Spleen (tissue), 11 donors: ENCODE measurements around the gene SUPT20H. TPM values are rescaled to one million over a fixed set of nuclear protein-coding genes. Genes with fewer than 3 reads are reported as not detected.

Source experiments
- DNase-seq: peaks from one replicate; pipeline ENCODE4 v3.0.0-alpha.2; 2020
- H3K27ac ChIP-seq, 8 donors: fragments of 200-600 bp; sonication (generic) in 7 of 8; 1 replicate in 4 of 8; 2 replicates in 4 of 8; pipeline versions ENCODE4 v1.5.0 to v1.8.0; 2016 to 2021; ENCODE audit warnings: inconsistent platforms in 4 of 8, mild to moderate bottlenecking in 4 of 8, moderate library complexity in 1 of 8
- H3K27me3 ChIP-seq, 7 donors: fragments of 200-600 bp; sonication (generic) in 6 of 7; replicated peaks in 1 of 7; 1 replicate in 4 of 7; 2 replicates in 3 of 7; pipeline versions ENCODE4 v1.5.0 to v1.8.0; 2016 to 2021; ENCODE audit warnings: inconsistent platforms in 3 of 7, mild to moderate bottlenecking in 1 of 7
- H3K36me3 ChIP-seq, 6 donors: fragments of 200-600 bp; sonication (generic) in 5 of 6; 1 replicate in 4 of 6; 2 replicates in 2 of 6; pipeline versions ENCODE4 v1.5.0 to v1.8.0; 2016 to 2021; ENCODE audit warnings: inconsistent platforms in 2 of 6
- H3K4me1 ChIP-seq, 6 donors: fragments of 200-600 bp; sonication (generic) in 5 of 6; 1 replicate in 3 of 6; 2 replicates in 3 of 6; pipeline versions ENCODE4 v1.5.0 to v1.8.0; 2016 to 2021; ENCODE audit warnings: inconsistent platforms in 3 of 6
- H3K4me3 ChIP-seq, 8 donors: fragments of 200-600 bp; sonication (generic) in 7 of 8; 1 replicate in 4 of 8; 2 replicates in 4 of 8; pipeline versions ENCODE4 v1.5.0 to v1.8.0; 2016 to 2021; ENCODE audit warnings: inconsistent platforms in 4 of 8, mild to moderate bottlenecking in 4 of 8, moderate library complexity in 2 of 8
- H3K9me3 ChIP-seq, 8 donors: fragments of 200-600 bp; sonication (generic) in 7 of 8; 1 replicate in 4 of 8; 2 replicates in 4 of 8; pipeline versions ENCODE4 v1.5.0 to v1.8.0; 2016 to 2021; ENCODE audit warnings: inconsistent platforms in 4 of 8
- CTCF ChIP-seq, 11 experiments: fragments of 200-600 bp in 7 of 11; fragments of 450-650 bp in 4 of 11; sonication (generic) in 4 of 11; IDR thresholded peaks in 8 of 11; conservative IDR thresholded peaks in 3 of 11; 1 replicate in 7 of 11; 2 replicates in 4 of 11; pipeline versions ENCODE4 v1.4.0 to v1.8.0; 2016 to 2021; ENCODE audit warnings: antibody characterized with exemption in 11 of 11, inconsistent platforms in 4 of 11, mild to moderate bottlenecking in 1 of 11
- POLR2A ChIP-seq, 3 donors: fragments of 450-650 bp; IDR thresholded peaks; one replicate each; pipeline ENCODE4 v1.5.1; 2017; ENCODE audit warnings: antibody characterized with exemption in 3 of 3, mild to moderate bottlenecking in 1 of 3
- POLR2AphosphoS5 ChIP-seq, 3 donors: sonication (generic); formaldehyde crosslinking; IDR thresholded peaks; one replicate each; pipeline ENCODE4 v1.5.1; 2017; ENCODE audit warnings: antibody characterized with exemption in 3 of 3
- WGBS, 5 donors: extraction: QIAGEN DNeasy Blood & Tissue Kit in 3 of 5; methylation state at CpG; one replicate each; pipeline versions ENCODE4 v1.1.5 to v1.1.7; 2013 to 2018; 5-methylcytosine and 5-hydroxymethylcytosine counted together
- intact Hi-C: fragments of 100-400 bp; cut with DNase I; formaldehyde crosslinking; loops from one replicate; pipeline ENCODE4 v1.15.0; 2023; ENCODE audit warnings: low total_unique reads
- polyA plus RNA-seq, 3 donors: library from polyadenylated mRNA; stranded (reverse); fragments of 200-250 nt; gene quantifications; one replicate each; pipeline ENCODE4 v1.2.1, GENCODE V29; 2013
- total RNA-seq, 7 donors: library from RNA; depleted of rRNA in 3 of 7; stranded (reverse); fragments of >200 nt in 3 of 7; fragmentation: NEBNext Ultra II Directional in 4 of 7; extraction: Animal tissue kit (Norgen Biotek cat#: 25700) in 4 of 7; gene quantifications; one replicate each; pipeline versions ENCODE4 v1.1.0 to v1.2.1, GENCODE V29; 2016 to 2021
- donor health status: healthy with polysubstance abuse.
- donor health status: DM: no; HTN: no; CAD: no; lungs with moderate emphysema.
- donor health status: DM: no; HTN: no; CAD: no.
- donor health status: Bipolar disorder and iron deficiency.
- donor health status: healthy.
- donor health status: DM: no; HTN: no; CAD: no.
- donor health status: DM: yes; HTN: yes; CAD: no.

Gene SUPT20H
- total and polyA plus RNA-seq, 10 donors, result 22.0 to 95.3 (median 64.9) TPM

- Histone ChIP-seq H3K27me3 (peaks cover 0 to 7% (median 0%) of the 10 kb centered on the region in 7 donors), H3K4me3 (no peak overlapping the region), H3K9me3 (no peaks in the 10 kb centered on the region), H3K27ac (no peak overlapping the region), H3K4me1 (peaks cover 0 to 8% (median 0%) of the 10 kb centered on the region in 6 donors), H3K36me3 (peaks cover 0 to 27% (median 0%) of the 10 kb centered on the region in 6 donors)
- DNase-seq, result no peak
- whole genome bisulfite sequencing, 5 donors, result 80 to 85% (median 84%) methylated on average over 4 of the region's 4 CpGs
- intact Hi-C loops, result no loop called here
- TF ChIP-seq POLR2A (IDR thresholded peaks at IDR 0.05), result no peak
Measured at GRCh38 chr13:37107456-37107855, 48.0 kb upstream of the SUPT20H start.

- TF ChIP-seq POLR2A (IDR thresholded peaks at IDR 0.05) (no peak), POLR2AphosphoS5 (IDR thresholded peaks at IDR 0.05) (no peak), CTCF (IDR thresholded peaks at IDR 0.05 in 8 of 11, conservative IDR thresholded peaks at IDR 0.05 in 3 of 11) (no peak)
- intact Hi-C loops, result no loop called here
- 74 to 91% (median 89%) methylated on average over 2 of the region's 2 CpGs for WGBS, 5 donors
- Histone ChIP-seq H3K36me3 (peaks cover 0 to 27% (median 0%) of the 10 kb centered on the region in 6 donors), H3K27me3 (peaks cover 0 to 7% (median 0%) of the 10 kb centered on the region in 7 donors), H3K27ac (no peak overlapping the region), H3K4me3 (no peak overlapping the region), H3K4me1 (peaks cover 0 to 8% (median 0%) of the 10 kb centered on the region in 6 donors), H3K9me3 (no peaks in the 10 kb centered on the region)
- no peak for DNase-seq
Measured at GRCh38 chr13:37106642-37107041, 47.2 kb upstream of the SUPT20H start.

GRCh38 chr13:37105251-37105714 is 45.8 kb upstream of the SUPT20H start, which contains the start of gene CSNK1A1L:
TSS of gene CSNK1A1L (minus strand) at chr13:37105664. CDS start at chr13:37105256, 408 bp downstream.
- DNase-seq, result no peak
- no peak within 1 kb of the TSS for H3K4me3 ChIP-seq
- intact Hi-C loops, result no loop called here
- H3K9me3 ChIP-seq, result no peaks in the 10 kb centered on the region
- no peak within 1 kb of the TSS for H3K27ac ChIP-seq
- peaks cover 0 to 8% (median 0%) of the 10 kb centered on the region in 6 donors for H3K4me1 ChIP-seq
- peaks cover 0 to 7% (median 0%) of the 10 kb centered on the region in 7 donors for H3K27me3 ChIP-seq
- H3K36me3 ChIP-seq, result peaks cover 0 to 27% (median 0%) of the 10 kb centered on the region in 6 donors
- 91 to 95% (median 91%) methylated on average over 10 to 26 of the region's 26 CpGs for WGBS, 5 donors
- TF ChIP-seq POLR2AphosphoS5 (IDR thresholded peaks at IDR 0.05) (peak in 1 of 3 donors; percentile 27), CTCF (IDR thresholded peaks at IDR 0.05 in 8 of 11, conservative IDR thresholded peaks at IDR 0.05 in 3 of 11) (no peak), POLR2A (IDR thresholded peaks at IDR 0.05) (no peak)

GRCh38 chr13:37102896-37103295 is 43.4 kb upstream of the SUPT20H start:
- no peaks in the 10 kb centered on the region for H3K9me3 ChIP-seq
- no peak for DNase-seq
- intact Hi-C loops, result no loop called here

More at GRCh38 chr13:37102896-37103295, 43.4 kb upstream of the SUPT20H start:
- H3K4me1 ChIP-seq, result no peaks in the 10 kb centered on the region
- 56 to 69% (median 61%) methylated on average over 4 of the region's 4 CpGs for WGBS, 5 donors
- no peak overlapping the region for H3K27ac ChIP-seq
- TF ChIP-seq CTCF (IDR thresholded peaks at IDR 0.05 in 8 of 11, conservative IDR thresholded peaks at IDR 0.05 in 3 of 11) (no peak), POLR2AphosphoS5 (IDR thresholded peaks at IDR 0.05) (no peak), POLR2A (IDR thresholded peaks at IDR 0.05) (no peak)
- peaks cover 0 to 27% (median 0%) of the 10 kb centered on the region in 6 donors for H3K36me3 ChIP-seq
- H3K4me3 ChIP-seq, result no peak overlapping the region
- peaks cover 0 to 7% (median 0%) of the 10 kb centered on the region in 7 donors for H3K27me3 ChIP-seq
